ENCODE data around the gene GOLGA1. TPM values are rescaled to one million over a fixed set of nuclear protein-coding genes. Genes with fewer than 3 reads are reported as not detected.

GOLGA1 gene
- total and polyA plus RNA-seq, 9 of the 15 experiments (the other 6 are each of a cell fraction or from before 2014, with no cell fraction given): 2.9 to 15.9 (median 8.5) TPM

- no TSS peak for BruUV-seq (replicated peaks)
- Histone ChIP-seq H3K4me1 (replicated peaks in 1 of 2; ENCODE audit: control insufficient read depth in 2 of 2, insufficient read depth in 2 of 2, low read length in 2 of 2) (no peaks in the 10 kb centered on the region), H3K9me3 (replicated peaks; ENCODE audit: control insufficient read depth, insufficient read depth, low read depth, low read length) (no peaks in the 10 kb centered on the region), H3K9me1 (ENCODE audit: control insufficient read depth, insufficient read depth, low read length) (no peaks in the 10 kb centered on the region), H3K79me2 (ENCODE audit: control insufficient read depth, insufficient read depth, low read length) (no peaks in the 10 kb centered on the region), H2AFZ (ENCODE audit: low read depth, low read length) (no peak overlapping the region), H4K20me1 (replicated peaks; ENCODE audit: control insufficient read depth, insufficient read depth, low read length) (no peaks in the 10 kb centered on the region), H3K27ac (ENCODE audit: extremely low read depth, low read depth, low read length) (no peak overlapping the region), H3K27me3 (ENCODE audit: control insufficient read depth in 2 of 2, insufficient read depth in 2 of 2, low read length in 2 of 2) (no peaks in the 10 kb centered on the region), H3K36me3 (ENCODE audit: control insufficient read depth, insufficient read depth, low read length) (peaks cover 16% of the 10 kb centered on the region; the same call in 1 of the 3 replicates), H3K4me3 (no peak overlapping the region), H3K4me2 (ENCODE audit: insufficient read depth, low read length) (no peak overlapping the region), H3K9ac (ENCODE audit: insufficient read depth in 1 of 2, low read depth in 2 of 2, low read length in 2 of 2) (no peak overlapping the region)
- 56% methylated on average over 3 of the region's 3 CpGs for WGBS (ENCODE audit: insufficient coverage, low coverage, missing lambda C conversion rate)
- DNase-seq (ENCODE audit: extremely low read depth in 1 of 4, low spot score in 3 of 4): no peak
- intact Hi-C loops (cut with micrococcal nuclease) (no loop called here), in situ Hi-C loops (cut with MboI) (no loop called here)
- TF ChIP-seq, protein P1, sequence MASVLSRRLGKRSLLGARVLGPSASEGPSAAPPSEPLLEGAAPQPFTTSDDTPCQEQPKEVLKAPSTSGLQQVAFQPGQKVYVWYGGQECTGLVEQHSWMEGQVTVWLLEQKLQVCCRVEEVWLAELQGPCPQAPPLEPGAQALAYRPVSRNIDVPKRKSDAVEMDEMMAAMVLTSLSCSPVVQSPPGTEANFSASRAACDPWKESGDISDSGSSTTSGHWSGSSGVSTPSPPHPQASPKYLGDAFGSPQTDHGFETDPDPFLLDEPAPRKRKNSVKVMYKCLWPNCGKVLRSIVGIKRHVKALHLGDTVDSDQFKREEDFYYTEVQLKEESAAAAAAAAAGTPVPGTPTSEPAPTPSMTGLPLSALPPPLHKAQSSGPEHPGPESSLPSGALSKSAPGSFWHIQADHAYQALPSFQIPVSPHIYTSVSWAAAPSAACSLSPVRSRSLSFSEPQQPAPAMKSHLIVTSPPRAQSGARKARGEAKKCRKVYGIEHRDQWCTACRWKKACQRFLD (CRISPR knock-in tag; IDR thresholded peaks at IDR 0.05): no peak
- no peak for TF ChIP-seq ZNF57 (CRISPR knock-in tag; IDR thresholded peaks at IDR 0.05)
- ATAC-seq: no peak
- FAIRE-seq: no peak
- ChIA-PET POLR2A (interaction anchor here (0.6 to 1.0 kb wide), 2 partner anchors 9 to 205 kb away, joined by 5 to 6 read pairs; no protein-coding TSS in a partner anchor), CTCF (ENCODE audit: low intra/inter-chr PET ratio) (no interaction called here)
Measured at GRCh38 chr9:124950050-124950718, 9.3 kb upstream of the GOLGA1 start.

DNA sequence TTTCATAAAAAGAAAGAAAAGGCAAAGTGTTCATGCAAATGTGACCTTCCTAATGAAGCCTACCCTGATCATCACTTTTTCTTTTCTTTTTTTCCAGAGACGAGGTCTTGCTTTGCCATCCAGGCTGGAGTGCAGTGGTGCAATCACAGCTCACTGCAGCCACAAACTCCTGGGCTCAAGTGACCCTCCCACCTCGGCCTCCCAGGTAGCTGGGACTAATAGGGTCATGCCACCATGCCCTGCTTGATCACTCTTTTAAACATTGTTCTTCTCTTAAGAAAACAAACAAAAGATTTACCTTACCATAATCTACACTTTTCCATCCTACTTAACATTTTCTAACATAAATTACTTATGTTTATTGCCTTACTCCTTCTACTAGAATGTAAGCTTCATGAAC is 8.5 kb upstream of the GOLGA1 start:
- intact Hi-C loops (cut with micrococcal nuclease) (no loop called here), in situ Hi-C loops (cut with MboI) (no loop called here)
- ChIA-PET CTCF (ENCODE audit: low intra/inter-chr PET ratio) (no interaction called here), POLR2A (interaction anchor here (0.6 to 1.8 kb wide), 3 partner anchors 8 to 206 kb away, joined by 4 to 6 read pairs (median 5); no protein-coding TSS in a partner anchor)
- H3K27me3 ChIP-seq (ENCODE audit: control insufficient read depth in 2 of 2, insufficient read depth in 2 of 2, low read length in 2 of 2): no peaks in the 10 kb centered on the region
- no peak for DNase-seq (ENCODE audit: extremely low read depth in 1 of 4, low spot score in 3 of 4)
- no peaks in the 10 kb centered on the region for H4K20me1 ChIP-seq (replicated peaks; ENCODE audit: control insufficient read depth, insufficient read depth, low read length)
- no peak overlapping the region for H3K4me3 ChIP-seq
- WGBS (ENCODE audit: insufficient coverage, low coverage, missing lambda C conversion rate): 62% methylated on average over 2 of the region's 2 CpGs
- no peak for FAIRE-seq
- no TSS peak for BruUV-seq (replicated peaks)
- H3K4me2 ChIP-seq (ENCODE audit: insufficient read depth, low read length): no peak overlapping the region
- no peaks in the 10 kb centered on the region for H3K4me1 ChIP-seq (replicated peaks in 1 of 2; ENCODE audit: control insufficient read depth in 2 of 2, insufficient read depth in 2 of 2, low read length in 2 of 2)
- no peak overlapping the region for H3K27ac ChIP-seq (ENCODE audit: extremely low read depth, low read depth, low read length)
- no peaks in the 10 kb centered on the region for H3K9me1 ChIP-seq (ENCODE audit: control insufficient read depth, insufficient read depth, low read length)
- no peak overlapping the region for H2AFZ ChIP-seq (ENCODE audit: low read depth, low read length)
- H3K79me2 ChIP-seq (ENCODE audit: control insufficient read depth, insufficient read depth, low read length): no peaks in the 10 kb centered on the region
- no peak for ATAC-seq
- peaks cover 15% of the 10 kb centered on the region; the same call in 1 of the 3 replicates for H3K36me3 ChIP-seq (ENCODE audit: control insufficient read depth, insufficient read depth, low read length)
- no peaks in the 10 kb centered on the region for H3K9me3 ChIP-seq (replicated peaks; ENCODE audit: control insufficient read depth, insufficient read depth, low read depth, low read length)
- H3K9ac ChIP-seq (ENCODE audit: insufficient read depth in 1 of 2, low read depth in 2 of 2, low read length in 2 of 2): no peak overlapping the region
- no peak for TF ChIP-seq SMARCA5 (IDR thresholded peaks at IDR 0.05)
- TF ChIP-seq NFXL1 (CRISPR knock-in tag; IDR thresholded peaks at IDR 0.05): no peak
- TF ChIP-seq SIRT6 (IDR thresholded peaks at IDR 0.05; ENCODE audit: low read depth, low read length): no peak
- no peak for TF ChIP-seq SNIP1 (IDR thresholded peaks at IDR 0.05; ENCODE audit: low read depth)
- TF ChIP-seq TRIM24 (IDR thresholded peaks at IDR 0.05): no peak
- no peak for TF ChIP-seq SMAD3 (CRISPR knock-in tag; conservative IDR thresholded peaks at IDR 0.05)
- no peak for TF ChIP-seq SP1 (CRISPR knock-in tag; IDR thresholded peaks at IDR 0.05)
- TF ChIP-seq, protein P2, sequence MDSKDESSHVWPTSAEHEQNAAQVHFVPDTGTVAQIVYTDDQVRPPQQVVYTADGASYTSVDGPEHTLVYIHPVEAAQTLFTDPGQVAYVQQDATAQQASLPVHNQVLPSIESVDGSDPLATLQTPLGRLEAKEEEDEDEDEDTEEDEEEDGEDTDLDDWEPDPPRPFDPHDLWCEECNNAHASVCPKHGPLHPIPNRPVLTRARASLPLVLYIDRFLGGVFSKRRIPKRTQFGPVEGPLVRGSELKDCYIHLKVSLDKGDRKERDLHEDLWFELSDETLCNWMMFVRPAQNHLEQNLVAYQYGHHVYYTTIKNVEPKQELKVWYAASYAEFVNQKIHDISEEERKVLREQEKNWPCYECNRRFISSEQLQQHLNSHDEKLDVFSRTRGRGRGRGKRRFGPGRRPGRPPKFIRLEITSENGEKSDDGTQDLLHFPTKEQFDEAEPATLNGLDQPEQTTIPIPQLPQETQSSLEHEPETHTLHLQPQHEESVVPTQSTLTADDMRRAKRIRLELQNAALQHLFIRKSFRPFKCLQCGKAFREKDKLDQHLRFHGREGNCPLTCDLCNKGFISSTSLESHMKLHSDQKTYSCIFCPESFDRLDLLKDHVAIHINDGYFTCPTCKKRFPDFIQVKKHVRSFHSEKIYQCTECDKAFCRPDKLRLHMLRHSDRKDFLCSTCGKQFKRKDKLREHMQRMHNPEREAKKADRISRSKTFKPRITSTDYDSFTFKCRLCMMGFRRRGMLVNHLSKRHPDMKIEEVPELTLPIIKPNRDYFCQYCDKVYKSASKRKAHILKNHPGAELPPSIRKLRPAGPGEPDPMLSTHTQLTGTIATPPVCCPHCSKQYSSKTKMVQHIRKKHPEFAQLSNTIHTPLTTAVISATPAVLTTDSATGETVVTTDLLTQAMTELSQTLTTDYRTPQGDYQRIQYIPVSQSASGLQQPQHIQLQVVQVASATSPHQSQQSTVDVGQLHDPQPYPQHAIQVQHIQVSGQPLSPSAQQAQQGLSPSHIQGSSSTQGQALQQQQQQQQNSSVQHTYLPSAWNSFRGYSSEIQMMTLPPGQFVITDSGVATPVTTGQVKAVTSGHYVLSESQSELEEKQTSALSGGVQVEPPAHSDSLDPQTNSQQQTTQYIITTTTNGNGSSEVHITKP (IDR thresholded peaks at IDR 0.05; ENCODE audit: partially characterized antibody): no peak
- TF ChIP-seq ZNF311 (CRISPR knock-in tag; IDR thresholded peaks at IDR 0.05): no peak
- TF ChIP-seq ZNF589 (CRISPR knock-in tag; IDR thresholded peaks at IDR 0.05; ENCODE audit: low read depth): no peak
